LoVo (cell line): ENCODE data around the gene GABRA4.

ENCODE experiments used
- DNase-seq: peaks from one replicate; pipeline ENCODE4 v3.0.0-alpha.2; 2016; ENCODE audit warnings: low spot score

GABRA4 gene

DNA sequence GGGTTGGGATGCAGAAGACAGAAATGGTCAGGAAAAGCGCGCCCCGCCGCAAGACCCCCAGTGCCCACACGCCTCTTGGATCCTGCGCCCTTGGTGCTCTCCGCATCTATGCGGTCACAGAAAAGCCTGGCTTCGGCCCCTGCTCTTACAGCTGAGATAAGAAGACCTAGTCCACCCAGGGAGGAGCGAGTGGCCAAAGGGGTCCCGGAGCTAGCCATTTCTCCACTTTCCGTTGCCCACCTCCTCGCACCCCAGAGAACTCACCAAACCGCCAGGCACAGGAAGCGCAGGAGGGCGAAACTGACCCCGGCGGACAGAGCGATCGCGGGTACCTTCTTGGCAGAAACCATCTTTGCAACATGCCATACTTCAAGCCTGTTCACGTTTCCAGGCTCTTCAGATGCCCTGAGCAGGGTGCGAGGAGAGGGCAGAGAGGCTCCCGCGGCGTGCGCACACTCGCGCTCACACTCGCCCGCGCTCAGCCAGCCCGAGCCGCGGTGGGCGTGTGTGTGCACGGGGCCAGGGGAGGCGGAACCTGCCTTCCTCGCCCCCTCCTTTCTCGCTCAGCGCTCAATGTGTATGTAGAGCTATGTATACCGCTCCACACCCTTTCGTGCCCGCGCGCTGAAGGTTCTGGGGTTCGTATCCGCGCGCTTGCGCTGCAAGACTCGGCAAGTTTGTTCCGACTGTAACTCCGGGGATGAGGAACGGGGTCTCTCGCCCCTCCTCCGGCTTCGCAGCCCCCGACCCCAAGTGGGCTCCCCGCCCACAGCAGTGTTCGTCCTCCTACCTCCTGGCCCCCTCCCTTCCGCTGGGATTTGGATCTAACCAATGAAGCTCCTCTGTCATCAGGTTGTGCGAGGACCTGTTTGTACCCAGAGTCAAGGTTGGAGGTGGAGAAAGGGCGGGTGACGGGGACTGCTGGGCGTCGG, at the start of gene GABRA4:
Gene GABRA4 (minus strand): TSS at position 507 of the 932 bp plus-strand sequence. CDS start 157 bp downstream, at position 350.
- no peak for DNase-seq

DNA sequence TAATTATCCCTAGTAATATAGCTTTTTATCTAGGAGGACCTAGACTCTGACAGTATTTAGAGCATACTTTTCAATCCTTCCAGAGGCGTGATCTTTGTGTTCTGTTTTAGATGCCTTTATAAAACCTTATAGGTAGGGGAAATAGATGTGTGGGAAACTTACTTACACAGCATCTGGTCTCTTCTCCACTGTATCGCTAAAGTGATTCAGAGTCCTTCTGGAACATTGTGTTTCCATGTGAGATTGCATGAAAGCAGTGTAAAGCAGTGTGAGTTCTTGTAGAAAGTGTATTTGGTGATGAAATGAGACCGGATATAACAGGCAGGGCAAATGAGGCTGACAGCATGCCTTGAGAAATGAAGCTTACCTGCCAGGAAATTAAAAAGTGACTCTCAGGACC, 47.4 kb upstream of the GABRA4 start:
- DNase-seq = no peak

DNA sequence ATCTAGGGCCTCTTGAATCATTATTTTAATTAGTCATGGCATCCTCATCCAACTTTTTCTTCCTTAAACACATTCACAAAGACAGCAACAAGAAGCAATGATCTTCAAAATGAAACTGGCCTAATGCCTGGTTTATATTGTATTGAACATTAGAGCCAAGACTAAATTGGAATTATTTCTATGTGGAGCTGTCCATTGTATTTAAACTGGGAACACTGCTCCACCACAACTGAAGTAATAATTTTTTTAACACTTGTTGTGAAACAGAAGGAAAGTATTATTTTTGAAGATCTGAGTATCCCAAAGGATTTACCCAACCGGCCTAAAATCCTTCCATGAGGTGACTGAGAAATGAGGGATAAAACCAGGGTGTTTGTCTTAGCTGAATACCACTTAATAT, 44.9 kb upstream of the GABRA4 start:
- DNase-seq = no peak

DNA sequence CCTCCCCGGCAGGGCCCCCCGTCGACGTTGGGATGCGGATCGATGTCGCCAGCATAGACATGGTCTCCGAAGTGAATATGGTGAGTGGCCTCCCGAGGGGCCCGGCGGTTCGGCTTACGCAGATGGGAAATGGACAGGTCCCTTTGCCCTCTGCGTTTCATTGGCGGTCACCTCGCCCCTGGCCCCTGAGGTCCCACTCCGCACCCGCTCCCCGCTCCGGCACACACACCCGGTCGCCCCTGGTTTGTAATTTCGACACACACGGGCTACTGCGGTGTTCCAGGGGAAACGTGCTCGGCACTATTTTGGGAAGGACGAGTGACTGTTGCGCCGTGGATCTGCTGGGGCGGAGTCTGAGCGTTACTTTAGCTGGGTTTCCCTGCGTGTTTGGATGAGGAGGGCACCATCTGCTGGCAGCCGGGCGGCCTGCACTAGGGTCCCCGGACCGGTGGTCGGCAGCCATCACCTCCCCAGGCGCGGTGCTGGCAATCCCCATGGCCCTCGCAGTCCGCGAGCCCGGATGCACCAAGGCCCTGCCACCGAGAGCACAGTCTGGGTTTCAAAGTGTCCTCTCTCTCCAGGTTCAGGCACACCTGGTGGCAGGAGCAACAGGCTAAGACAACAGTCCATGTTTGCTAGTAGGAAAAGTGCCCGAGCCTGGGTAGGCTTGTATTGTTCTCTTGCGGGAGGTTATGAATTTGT, 39.2 kb upstream of the GABRA4 start:
- peak; percentile 56 for DNase-seq

DNA sequence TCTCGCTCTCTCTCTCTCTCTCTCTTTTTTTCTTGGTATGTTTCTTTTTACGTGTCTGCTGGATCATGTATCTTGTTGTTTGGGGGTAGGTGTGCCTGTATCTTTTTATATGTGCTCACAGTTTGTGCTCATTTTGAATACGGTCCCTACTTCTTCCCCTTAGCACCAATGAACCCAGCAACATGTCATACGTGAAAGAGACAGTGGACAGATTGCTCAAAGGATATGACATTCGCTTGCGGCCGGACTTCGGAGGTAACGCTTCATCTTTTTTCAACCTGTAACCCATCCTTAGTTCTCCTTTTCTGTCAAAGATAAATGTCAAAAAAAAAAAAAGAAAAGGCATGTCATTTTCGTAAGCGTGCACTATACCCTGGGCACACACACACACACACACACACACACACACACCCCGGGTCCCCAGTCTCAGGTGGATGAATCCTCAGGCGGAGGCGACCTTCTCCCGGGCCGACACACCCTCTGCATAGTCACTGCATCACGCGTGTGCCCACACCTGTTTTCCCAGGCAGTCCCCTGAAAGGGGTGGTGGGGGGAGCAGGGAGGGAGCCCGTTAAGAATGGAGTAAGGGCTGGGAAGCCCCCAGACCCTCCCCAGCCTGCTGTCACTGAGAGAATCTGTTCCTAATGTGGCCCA, 38.5 kb upstream of the GABRA4 start:
- DNase-seq = no peak

DNA sequence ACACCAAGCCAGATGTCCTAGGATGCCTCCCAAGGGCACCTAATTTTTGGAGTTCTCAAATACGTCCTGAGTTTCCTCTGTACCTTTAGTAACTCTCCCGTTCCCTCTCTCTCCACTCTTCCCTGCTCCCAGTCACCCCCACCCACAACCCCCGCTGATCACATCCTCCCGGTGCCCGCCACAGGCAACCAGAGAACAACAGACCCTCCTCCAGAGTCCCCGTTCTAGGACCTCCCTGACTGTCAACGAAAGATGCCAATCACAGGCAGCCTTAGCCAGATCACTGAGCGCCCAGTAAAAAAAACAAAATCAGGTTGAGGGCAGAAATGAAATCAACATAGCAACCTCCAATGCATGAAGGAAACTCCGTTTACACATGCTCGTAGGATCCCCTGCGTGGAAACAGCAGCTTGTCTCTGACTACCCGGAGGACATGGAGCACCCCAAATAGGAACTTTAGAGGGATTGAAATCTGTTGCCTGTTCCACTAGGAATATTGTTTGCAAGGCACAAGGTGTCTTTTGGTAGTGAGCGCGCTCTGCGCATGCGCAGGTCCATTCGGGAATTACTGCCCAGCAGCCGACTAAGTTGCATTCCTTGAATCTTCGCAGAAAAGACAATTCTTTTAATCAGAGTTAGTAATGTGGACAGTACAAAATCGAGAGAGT, 37.8 kb upstream of the GABRA4 start, which contains the start of gene GABRB1:
Gene GABRB1 (plus strand): TSS at position 557 of the 668 bp plus-strand sequence.
- DNase-seq = peak; percentile 52

DNA sequence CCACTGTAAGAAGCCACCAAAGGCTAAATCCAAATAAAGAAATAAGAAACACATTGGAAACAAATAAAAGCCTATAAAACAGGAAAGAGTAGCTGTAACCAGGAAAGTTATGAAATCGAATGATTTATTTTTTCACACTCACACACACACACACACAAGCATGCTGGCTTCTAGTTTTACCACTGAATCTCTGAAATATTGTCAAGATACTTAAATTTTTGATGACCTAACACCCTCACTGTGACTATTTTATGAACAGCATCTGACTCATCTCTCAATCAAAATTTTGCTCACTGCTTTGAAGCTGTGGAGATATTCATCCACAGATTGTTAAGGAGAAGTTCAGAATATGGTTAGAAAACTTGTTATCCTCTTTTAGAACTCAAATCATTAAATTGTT, 24.1 kb upstream of the GABRA4 start:
- no peak for DNase-seq

DNA sequence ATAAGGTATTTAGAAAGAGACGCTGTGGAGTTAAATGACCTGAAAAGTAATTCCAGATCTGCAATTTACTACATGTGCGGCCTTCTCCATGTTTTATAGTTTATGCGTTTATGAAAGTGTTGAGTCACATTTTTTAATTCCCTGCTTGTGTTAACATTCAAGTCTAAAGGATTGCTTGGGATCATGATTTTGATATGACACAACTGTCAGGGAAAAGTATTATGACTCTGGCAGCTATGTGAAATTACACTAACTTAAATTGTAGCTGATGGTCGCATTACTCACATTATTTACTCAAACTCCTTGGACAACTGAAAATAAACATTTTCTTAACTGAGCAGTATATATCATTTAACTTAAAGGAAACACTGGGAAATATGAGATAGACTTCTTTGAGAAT, 23.7 kb upstream of the GABRA4 start:
- DNase-seq = no peak

DNA sequence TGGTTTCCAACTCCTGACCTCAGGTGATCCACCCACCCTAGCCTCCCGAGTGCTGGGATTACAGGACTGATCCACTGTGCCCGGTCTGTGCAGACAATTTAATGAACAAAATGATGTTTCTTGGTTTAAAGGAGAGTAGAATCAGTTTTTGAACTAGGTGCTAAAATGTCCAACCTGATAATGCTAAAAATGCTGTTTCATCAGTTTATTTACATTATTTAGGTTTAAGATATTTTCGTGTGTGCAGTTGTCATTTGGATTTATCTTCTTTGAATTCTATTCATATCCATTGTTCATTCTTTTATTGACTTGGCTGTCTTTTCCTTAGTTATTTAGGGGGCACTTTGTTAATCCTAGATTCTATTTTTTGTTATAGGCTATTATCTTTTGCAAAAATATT, 20.0 kb upstream of the GABRA4 start:
- DNase-seq = no peak

DNA sequence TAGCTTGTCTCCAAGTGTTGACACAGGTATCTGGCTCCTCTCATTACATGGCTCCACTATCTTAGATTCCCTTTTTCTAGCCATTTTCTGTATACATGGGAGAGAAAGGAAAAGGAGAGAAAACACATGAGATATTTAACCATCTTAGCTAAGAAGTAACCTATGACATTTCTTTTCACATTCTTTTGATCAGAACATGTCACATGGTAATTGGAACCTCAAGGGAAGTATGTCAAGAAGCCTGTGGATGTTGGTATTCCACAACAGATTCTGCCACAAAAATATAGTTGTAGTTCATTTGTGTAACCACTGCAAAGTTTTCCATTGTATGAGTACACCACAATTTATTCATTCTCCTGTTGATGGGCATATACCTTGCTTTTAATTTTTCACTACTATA, 19.3 kb upstream of the GABRA4 start:
- no peak for DNase-seq

DNA sequence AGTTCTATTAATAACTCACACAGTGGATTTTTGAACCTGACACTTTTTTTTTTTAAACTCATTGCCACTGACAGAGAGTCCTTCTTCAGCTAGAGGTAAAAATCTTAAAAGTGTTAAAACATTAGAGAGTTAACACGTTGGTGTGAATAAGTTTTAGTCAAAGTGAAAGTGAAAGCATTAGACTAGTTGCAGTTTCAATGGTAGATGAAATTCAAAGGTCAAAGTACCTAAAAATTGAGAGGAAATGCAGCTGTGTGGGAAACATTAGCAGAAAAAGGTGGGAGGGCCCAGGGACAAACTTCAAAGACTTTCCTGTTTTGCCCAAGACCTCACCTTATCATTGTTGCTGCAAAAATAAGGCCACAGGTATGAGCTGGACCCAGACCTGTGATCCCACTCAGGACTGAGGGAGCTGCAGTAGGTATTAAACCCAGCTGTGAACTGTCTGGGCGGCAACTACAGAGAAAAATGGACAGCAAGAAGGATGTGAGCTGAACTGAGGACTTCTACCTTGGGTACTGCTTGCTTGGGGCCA, 17.6 kb upstream of the GABRA4 start:
- DNase-seq = peak; percentile 19

DNA sequence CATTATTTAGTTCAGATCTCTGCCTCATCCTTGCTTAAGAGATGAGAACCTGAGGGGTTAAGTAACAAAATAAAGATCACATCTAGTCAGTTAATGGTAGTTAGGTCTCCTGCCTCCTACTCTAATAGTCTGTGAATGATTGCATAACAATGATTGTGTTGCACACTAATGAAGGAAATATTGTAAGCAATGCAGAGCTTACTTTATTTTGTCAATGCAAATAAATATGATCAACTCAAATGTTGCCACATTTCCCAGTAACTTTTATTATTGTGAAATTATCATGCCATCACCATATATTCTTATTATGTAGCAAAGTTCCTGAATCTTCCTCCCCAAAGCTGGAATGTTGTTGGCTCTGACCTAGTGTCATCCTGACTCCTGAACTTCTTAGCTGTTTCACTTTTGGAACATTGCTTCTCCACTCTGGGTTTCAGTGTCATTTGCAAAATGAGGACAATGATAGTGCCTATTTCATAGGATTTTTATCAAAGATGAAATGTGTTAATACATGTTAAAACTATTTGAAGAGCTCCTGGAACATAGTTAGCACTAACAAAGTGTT, 17.0 kb upstream of the GABRA4 start:
- no peak for DNase-seq

DNA sequence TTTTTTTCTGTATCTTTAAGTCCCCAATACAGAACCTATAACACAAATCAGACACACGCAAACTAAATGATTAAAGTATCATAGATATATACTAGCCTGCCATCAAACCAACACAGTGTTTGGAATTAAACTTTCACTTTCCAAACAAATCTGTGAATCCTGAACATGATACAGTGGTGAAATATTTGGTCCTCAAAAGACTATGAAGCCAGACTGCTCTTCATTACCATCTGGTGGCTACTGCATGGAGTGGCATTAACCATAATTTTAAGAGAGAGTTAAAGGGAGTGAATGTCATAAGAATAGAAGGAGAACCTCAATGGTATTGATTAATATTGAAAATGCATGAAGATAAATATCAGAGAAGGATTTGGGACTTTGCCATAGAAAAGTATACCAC, 9.2 kb upstream of the GABRA4 start:
- peak; percentile 2 for DNase-seq

DNA sequence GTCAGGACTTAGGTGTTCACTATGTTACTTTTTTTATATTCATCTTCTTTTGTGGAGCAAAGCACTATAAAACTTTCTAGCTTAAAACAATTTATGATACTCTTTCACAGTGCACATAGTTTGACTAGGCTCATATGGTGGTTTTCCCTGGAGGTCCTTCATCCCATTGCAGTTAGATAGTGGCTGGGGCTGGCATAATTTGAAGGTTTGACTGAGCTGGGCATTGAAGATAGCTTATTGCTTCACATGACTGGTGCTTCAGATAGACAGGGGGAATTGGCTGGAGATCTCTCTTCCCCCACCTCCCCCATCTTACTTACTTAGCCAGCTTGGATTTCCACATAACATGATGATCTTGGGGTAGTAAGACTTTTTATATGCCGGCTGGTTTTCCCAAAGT, 7.0 kb upstream of the GABRA4 start:
- DNase-seq = no peak

DNA sequence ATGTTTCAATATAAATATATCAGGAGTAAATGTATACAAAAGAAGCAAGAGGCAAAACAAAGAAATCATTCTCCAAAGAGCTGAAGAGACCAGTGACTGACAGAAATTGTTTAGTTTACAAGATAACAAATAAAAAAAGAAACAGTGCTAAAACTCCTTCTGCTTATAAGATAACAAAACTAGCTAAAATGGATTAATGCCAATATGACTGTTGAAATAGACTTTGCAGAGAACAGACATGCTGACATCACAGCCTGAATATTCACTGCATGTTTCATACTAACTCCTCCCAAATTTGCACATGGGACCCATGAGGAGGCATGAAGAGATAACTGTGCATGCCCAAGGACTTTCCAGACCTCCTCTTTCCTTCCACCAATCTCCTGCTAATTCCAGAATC, 6.2 kb upstream of the GABRA4 start:
- DNase-seq = no peak

DNA sequence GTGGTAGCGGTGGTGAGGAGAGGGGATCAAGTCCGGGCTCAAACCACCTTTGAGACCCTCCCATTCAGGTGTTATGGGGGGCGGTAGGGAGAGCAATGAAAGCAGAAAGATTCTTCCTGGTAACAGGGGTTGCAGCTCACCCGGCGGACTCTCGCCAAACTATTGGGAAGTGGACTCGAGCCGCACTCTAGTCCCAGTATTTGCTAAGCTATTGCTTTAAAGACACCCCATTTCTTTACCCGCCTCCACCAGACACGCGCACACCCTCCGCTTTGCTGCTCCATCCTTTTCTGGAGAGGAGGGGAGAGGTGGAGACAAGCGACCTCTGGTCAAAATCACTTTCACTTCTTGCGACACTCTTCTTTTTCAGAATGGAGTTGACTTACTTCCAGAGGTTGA, 625 bp upstream of the GABRA4 start:
- no peak for DNase-seq

DNA sequence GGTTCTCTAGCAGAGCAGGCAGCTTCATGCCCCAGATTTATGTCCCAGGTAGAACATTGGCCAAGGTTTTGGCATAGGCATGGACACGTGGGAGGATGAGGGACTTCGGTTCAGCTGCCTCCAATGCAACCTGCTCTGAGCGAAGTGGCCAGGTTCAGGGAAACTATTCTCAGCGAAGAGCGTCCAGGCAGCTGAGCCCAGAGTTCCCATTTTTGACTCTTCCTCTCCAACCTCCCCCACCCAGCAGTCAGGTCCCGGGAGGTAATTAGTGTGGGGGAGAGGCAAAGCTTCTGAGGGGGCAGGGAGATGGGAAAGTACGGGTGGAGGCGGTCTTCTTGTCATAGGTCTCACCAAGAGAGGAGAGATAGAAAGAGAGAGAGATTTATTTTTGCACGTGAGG, 1.0 kb downstream of the GABRA4 start:
- no peak for DNase-seq

DNA sequence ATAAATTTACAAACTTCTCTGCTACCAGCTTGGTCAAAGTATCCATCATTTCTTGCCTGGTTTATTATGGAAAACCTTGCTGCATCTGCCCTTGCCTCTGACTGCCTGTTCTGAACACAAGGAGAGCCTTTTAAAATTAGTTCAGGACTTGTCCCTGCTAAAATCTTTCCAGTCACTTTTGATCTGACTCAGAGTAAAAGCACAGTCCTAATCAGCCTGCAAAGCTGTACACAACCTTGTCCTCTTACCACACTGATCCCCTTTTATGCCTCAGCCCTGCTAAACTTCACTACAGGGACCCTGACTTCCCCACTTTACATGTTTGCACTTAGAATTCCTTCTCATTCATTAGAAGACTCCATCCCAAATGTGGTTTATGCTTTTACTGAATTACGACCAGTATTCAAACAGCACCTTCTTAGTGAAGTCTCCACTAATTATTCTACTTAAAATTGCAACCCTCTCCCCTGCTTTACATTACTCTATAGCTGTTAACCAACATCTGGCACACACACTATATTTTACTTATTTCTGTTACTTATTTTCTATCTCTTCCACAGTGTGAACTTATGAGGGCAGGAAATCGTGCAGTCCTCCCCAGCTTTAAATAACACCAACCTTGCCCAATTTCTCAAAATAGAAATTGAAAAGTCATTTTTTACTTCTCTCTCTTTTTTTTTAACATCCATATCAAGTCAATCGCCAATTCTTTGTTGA, 6.3 kb downstream of the GABRA4 start:
- DNase-seq = no peak

DNA sequence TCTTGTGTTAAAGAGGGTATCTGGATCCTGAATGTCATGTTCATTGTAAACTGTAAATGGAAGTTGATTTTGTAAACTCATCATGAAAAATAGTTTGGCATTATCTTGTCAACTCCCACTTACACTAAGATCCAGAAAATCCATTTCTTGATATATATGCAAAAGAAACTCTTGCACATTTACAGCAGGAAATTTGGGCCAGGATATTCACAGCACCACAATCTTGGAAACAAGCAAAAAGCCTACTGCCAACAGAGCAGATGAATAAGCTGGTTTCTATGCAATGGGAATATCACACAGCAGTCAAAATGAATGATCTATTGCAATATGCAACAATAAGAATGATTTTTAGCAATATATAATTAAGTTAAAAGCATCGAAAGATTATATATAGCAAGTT, 8.6 kb downstream of the GABRA4 start:
- DNase-seq = no peak

DNA sequence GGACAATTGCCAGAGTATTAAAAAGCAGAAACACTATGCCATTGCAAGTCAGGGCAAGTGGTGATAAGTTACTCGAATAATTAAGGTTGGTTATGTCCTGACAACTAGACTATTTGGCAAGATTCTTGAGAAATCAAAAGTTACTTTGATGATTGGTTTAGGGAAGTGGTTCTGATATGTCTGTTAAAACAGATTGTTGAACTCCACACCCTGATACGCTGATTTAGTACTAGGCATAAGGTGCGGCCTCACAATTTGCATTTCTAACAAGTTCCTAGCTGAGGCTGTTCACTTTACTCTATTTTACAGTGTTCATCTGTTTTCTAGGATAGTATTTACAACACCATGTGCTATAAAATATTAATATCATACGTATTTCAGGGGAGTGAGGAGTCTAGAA, 12.5 kb downstream of the GABRA4 start:
- DNase-seq = no peak

DNA sequence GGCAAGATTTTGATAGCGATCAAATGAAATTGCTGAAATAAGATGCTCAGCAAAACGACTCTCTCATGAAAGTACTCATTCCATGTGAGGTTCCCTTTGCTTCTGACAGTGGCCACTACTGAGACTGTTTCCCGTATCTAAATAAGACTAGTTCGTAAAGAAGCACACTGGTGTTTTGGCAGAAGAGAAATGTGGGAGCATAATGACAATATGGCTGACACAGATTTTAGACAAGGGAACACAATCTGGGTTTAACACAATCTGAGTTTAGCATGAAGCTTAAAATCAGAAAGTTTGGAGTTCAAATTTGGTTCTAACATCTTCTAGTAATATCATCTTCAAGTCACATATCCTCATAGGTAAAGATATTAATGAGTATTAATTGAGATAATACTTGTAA, 13.7 kb downstream of the GABRA4 start:
- DNase-seq = no peak
